WTC11 (cell line): ENCODE data around the gene CYB561D2. TPM values are rescaled to one million over a fixed set of nuclear protein-coding genes. Genes with fewer than 3 reads are reported as not detected.
"Not testable (repeated sequence)": the region's sequence is repeated elsewhere in the genome, so short reads cannot be mapped to it uniquely, and the experiment has no call there.

ENCODE experiments used
- ATAC-seq: fragments of 200-7000 bp; cut with Tn5 transposase; 2 replicates; pipeline ENCODE4 v1.10.0; 2021; ENCODE audit warnings: mild to moderate bottlenecking, moderate library complexity
- CTCF ChIA-PET: fragments of 300-600 bp; sonication (Branson Sonifier 250); formaldehyde crosslinking; loops from one replicate; lab custom pipeline; 2021; ENCODE audit warnings: antibody characterized with exemption; lab: Charles Lee
- POLR2A ChIA-PET: fragments of 350-600 bp; sonication (Branson Sonifier 250); formaldehyde crosslinking; loops from one replicate; lab custom pipeline; 2021; ENCODE audit warnings: antibody characterized with exemption; lab: Charles Lee
- DNase-seq: peaks from one replicate; pipeline ENCODE4 v3.0.0; 2021; ENCODE audit warnings: low spot score
- H3K27ac Mint-ChIP-seq: 2 replicates; pipeline ENCODE4 v1.8.0; 2021; ENCODE audit warnings: mixed read lengths
- H3K27me3 Mint-ChIP-seq: 2 replicates; pipeline ENCODE4 v1.8.0; 2021; ENCODE audit warnings: low read depth, mild to moderate bottlenecking, moderate library complexity, mixed read lengths
- H3K36me3 Mint-ChIP-seq: 2 replicates; pipeline ENCODE4 v1.8.0; 2021; ENCODE audit warnings: mixed read lengths
- H3K4me1 Mint-ChIP-seq: 2 replicates; pipeline ENCODE4 v1.8.0; 2022; ENCODE audit warnings: mixed read lengths
- H3K4me3 Mint-ChIP-seq: 2 replicates; pipeline ENCODE4 v1.8.0; 2021; ENCODE audit warnings: mild to moderate bottlenecking, moderate library complexity, mixed read lengths
- H3K9me3 Mint-ChIP-seq: 2 replicates; pipeline ENCODE4 v1.8.0; 2021; ENCODE audit warnings: mixed read lengths
- CREB1 ChIP-seq: sonication (generic); formaldehyde crosslinking; IDR thresholded peaks from 2 replicates; pipeline ENCODE4 v1.8.0; 2023; ENCODE audit warnings: mild to moderate bottlenecking, missing genetic modification reagents
- CREM ChIP-seq: sonication (generic); formaldehyde crosslinking; IDR thresholded peaks from 2 replicates; pipeline ENCODE4 v1.8.1; 2022; ENCODE audit warnings: mild to moderate bottlenecking, missing genetic modification reagents, moderate library complexity
- E2F1 ChIP-seq: sonication (generic); formaldehyde crosslinking; IDR thresholded peaks from 2 replicates; pipeline ENCODE4 v1.8.0; 2022; ENCODE audit warnings: mild to moderate bottlenecking, missing genetic modification reagents
- EMX1 ChIP-seq: fragments of 250-450 bp; sonication (Bioruptor Pico); IDR thresholded peaks from 2 replicates; pipeline ENCODE4 v1.8.0; 2021; ENCODE audit warnings: mild to moderate bottlenecking
- ETV6 ChIP-seq: sonication (generic); formaldehyde crosslinking; IDR thresholded peaks from 2 replicates; pipeline ENCODE4 v1.8.1; 2022; ENCODE audit warnings: mild to moderate bottlenecking, missing genetic modification reagents
- FOXJ3 ChIP-seq: sonication (generic); formaldehyde crosslinking; IDR thresholded peaks from 2 replicates; pipeline ENCODE4 v1.9.0; 2021; ENCODE audit warnings: missing genetic modification reagents, mild to moderate bottlenecking, borderline replicate concordance
- FOXP1 ChIP-seq: sonication (generic); formaldehyde crosslinking; IDR thresholded peaks from 2 replicates; pipeline ENCODE4 v1.8.0; 2022; ENCODE audit warnings: missing genetic modification reagents, mild to moderate bottlenecking, moderate library complexity, borderline replicate concordance
- JUN ChIP-seq: sonication (generic); formaldehyde crosslinking; IDR thresholded peaks from 2 replicates; pipeline ENCODE4 v1.8.0; 2023; ENCODE audit warnings: mild to moderate bottlenecking, missing genetic modification reagents
- NFYB ChIP-seq: sonication (generic); formaldehyde crosslinking; conservative IDR thresholded peaks from 2 replicates; pipeline ENCODE4 v1.8.0; 2022; ENCODE audit warnings: low read depth, missing genetic modification reagents
- NR1H2 ChIP-seq: sonication (generic); formaldehyde crosslinking; IDR thresholded peaks from 2 replicates; pipeline ENCODE4 v1.9.0; 2021; ENCODE audit warnings: mild to moderate bottlenecking, moderate library complexity, missing genetic modification reagents
- NR3C1 ChIP-seq: sonication (generic); formaldehyde crosslinking; conservative IDR thresholded peaks from 2 replicates; pipeline ENCODE4 v1.8.1; 2023; ENCODE audit warnings: low read depth, mild to moderate bottlenecking, missing genetic modification reagents
- PRRX2 ChIP-seq: fragments of 250-450 bp; sonication (Bioruptor Pico); IDR thresholded peaks from 2 replicates; pipeline ENCODE4 v1.8.0; 2021; ENCODE audit warnings: mild to moderate bottlenecking
- RELA ChIP-seq: sonication (generic); formaldehyde crosslinking; IDR thresholded peaks from 2 replicates; pipeline ENCODE4 v1.8.1; 2022; ENCODE audit warnings: missing genetic modification reagents, mild to moderate bottlenecking, borderline replicate concordance
- RORB ChIP-seq: fragments of 250-450 bp; sonication (Bioruptor Pico); IDR thresholded peaks from 2 replicates; pipeline ENCODE4 v1.9.0; 2021; ENCODE audit warnings: mild to moderate bottlenecking
- SP1 ChIP-seq: sonication (generic); formaldehyde crosslinking; conservative IDR thresholded peaks from 2 replicates; pipeline ENCODE4 v1.8.1; 2022; ENCODE audit warnings: missing genetic modification reagents
- TEAD4 ChIP-seq: sonication (generic); formaldehyde crosslinking; IDR thresholded peaks from 2 replicates; pipeline ENCODE4 v1.8.0; 2022; ENCODE audit warnings: mild to moderate bottlenecking, missing genetic modification reagents
- USF1 ChIP-seq: sonication (generic); formaldehyde crosslinking; IDR thresholded peaks from 2 replicates; pipeline ENCODE4 v1.8.0; 2022; ENCODE audit warnings: mild to moderate bottlenecking, missing genetic modification reagents
- ZNF219 ChIP-seq: sonication (generic); formaldehyde crosslinking; IDR thresholded peaks from 2 replicates; pipeline ENCODE4 v1.8.0; 2023; ENCODE audit warnings: missing genetic modification reagents, mild to moderate bottlenecking, borderline replicate concordance
- ZSCAN18 ChIP-seq: fragments of 250-450 bp; sonication (Bioruptor Pico); IDR thresholded peaks from 2 replicates; pipeline ENCODE4 v2.1.2; 2022; ENCODE audit warnings: mild to moderate bottlenecking, moderate library complexity
- total RNA-seq: library from RNA; stranded (reverse); gene quantifications from 3 replicates; pipeline ENCODE4 v1.2.3, GENCODE V29; 2021
- TF ChIP-seq, protein P1 (sequence below): sonication (generic); formaldehyde crosslinking; conservative IDR thresholded peaks from 2 replicates; pipeline ENCODE4 v1.8.1; 2022; ENCODE audit warnings: mild to moderate bottlenecking, missing genetic modification reagents
- TF ChIP-seq, protein P2 (sequence below): sonication (generic); formaldehyde crosslinking; IDR thresholded peaks from 2 replicates; pipeline ENCODE4 v1.8.1; 2023; ENCODE audit warnings: mild to moderate bottlenecking, moderate library complexity, missing genetic modification reagents
- TF ChIP-seq, protein P3 (sequence below): fragments of 250-450 bp; sonication (Bioruptor Pico); IDR thresholded peaks from 2 replicates; pipeline ENCODE4 v1.9.0; 2021; ENCODE audit warnings: moderate library complexity, mild to moderate bottlenecking, inconsistent platforms, borderline replicate concordance
- TF ChIP-seq, protein P4 (sequence below): fragments of 250-450 bp; sonication (Bioruptor Pico); IDR thresholded peaks from 2 replicates; pipeline ENCODE4 v1.9.0; 2021; ENCODE audit warnings: mild to moderate bottlenecking
- TF ChIP-seq, protein P5 (sequence below): sonication (generic); formaldehyde crosslinking; IDR thresholded peaks from 2 replicates; pipeline ENCODE4 v1.8.1; 2023; ENCODE audit warnings: mild to moderate bottlenecking, missing genetic modification reagents, moderate library complexity

CYB561D2 gene
- total RNA-seq, 1 experiment from 2014 or later: 9.8 TPM

DNA sequence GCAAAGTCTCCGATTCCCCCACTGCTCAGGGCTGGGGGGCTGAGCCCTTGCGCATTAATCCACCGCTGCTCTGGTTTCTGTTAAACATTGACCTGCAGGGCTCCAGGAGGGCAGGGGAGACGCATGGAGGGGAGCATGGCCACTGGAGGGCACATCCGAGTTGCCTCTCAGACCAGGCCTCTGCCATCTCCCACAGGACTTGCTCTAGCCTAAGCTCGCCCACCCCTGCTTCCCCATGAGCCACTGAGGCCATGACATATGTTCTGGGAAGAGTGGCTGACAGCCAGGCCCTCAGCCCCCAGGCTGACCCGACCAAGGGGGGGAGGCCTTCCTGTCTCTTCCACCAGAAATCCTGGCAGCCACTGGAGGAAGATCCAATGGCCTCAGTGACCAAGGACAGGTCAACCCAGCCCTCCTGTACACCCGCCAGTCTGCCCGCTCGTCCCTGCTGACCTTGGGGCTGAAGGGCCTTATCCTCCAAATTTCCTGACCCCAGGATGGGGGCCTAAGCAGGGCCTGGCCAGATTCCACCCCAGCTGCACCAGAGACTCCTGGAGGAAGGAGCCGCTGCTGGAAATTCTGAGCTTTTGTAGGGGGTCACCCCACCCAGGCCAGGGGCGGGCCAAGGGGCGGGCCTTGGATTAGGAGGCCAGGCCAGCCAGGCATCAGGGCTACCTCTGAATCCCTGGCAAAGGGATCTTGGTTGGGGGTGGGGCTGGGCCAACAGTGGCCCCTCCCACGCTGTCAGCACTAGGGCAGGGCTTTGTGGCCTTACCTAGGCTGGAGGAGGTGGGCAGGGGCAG is 47.4 kb upstream of the CYB561D2 start, which contains the start of gene HYAL1:
TSS of gene HYAL1 (minus strand) at position 562 of the 803 bp plus-strand sequence. CDS start 618 bp downstream, outside the sequence.
- Mint-ChIP-seq H3K36me3 (peaks cover 10% of the 10 kb centered on the region; the same call in 1 of the 2 replicates), H3K4me3 (peak within 1 kb of the TSS; percentile 20; the same call in 1 of the 2 replicates), H3K4me1 (peaks cover 22% of the 10 kb centered on the region), H3K27ac (peak within 1 kb of the TSS; percentile 87), H3K27me3 (peaks cover 5% of the 10 kb centered on the region; the same call in 1 of the 2 replicates), H3K9me3 (peaks cover 10% of the 10 kb centered on the region; the same call in 1 of the 2 replicates)
- peak; percentile 57 for ATAC-seq
- POLR2A ChIA-PET: interaction anchor here (0.5 to 1.4 kb wide), 3 partner anchors 25 to 79 kb away, joined by 3 to 4 read pairs (median 3); partner anchors contain the start of gene TUSC2
- TF ChIP-seq JUN (CRISPR knock-in tag): no peak
- no peak for TF ChIP-seq ETV6 (CRISPR knock-in tag)
- TF ChIP-seq SP1 (CRISPR knock-in tag): peak; percentile 51; the same call in 1 of the 2 replicates
- TF ChIP-seq ZNF219 (CRISPR knock-in tag): no peak
- TF ChIP-seq ZSCAN18 (CRISPR knock-in tag): no peak
- 0 out of 2 replicates have a peak, but pooled peaks have one; percentile 24 for TF ChIP-seq FOXP1 (CRISPR knock-in tag)
- CTCF ChIA-PET: interaction anchor here (0.6 to 5.9 kb wide), 19 partner anchors 12 to 760 kb away, joined by 3 to 95 read pairs (median 5); partner anchors contain the start of genes HYAL2, RASSF1 and TUSC2
- DNase-seq: peak; percentile 91

GRCh38 chr3:50304601-50305000 is 46.1 kb upstream of the CYB561D2 start:
- peaks cover 13% of the 10 kb centered on the region for H3K9me3 Mint-ChIP-seq
- TF ChIP-seq RELA (CRISPR knock-in tag) (no peak), NR3C1 (CRISPR knock-in tag) (no peak), SP1 (CRISPR knock-in tag) (no peak), NFYB (CRISPR knock-in tag) (no peak), CREB1 (CRISPR knock-in tag) (no peak), TEAD4 (no peak), ZNF219 (CRISPR knock-in tag) (no peak), CREM (no peak), NR1H2 (CRISPR knock-in tag) (no peak), RORB (no peak), USF1 (no peak), EMX1 (CRISPR knock-in tag) (no peak), E2F1 (CRISPR knock-in tag) (no peak), PRRX2 (CRISPR knock-in tag) (no peak), FOXJ3 (CRISPR knock-in tag) (no peak)
- TF ChIP-seq, protein P1, sequence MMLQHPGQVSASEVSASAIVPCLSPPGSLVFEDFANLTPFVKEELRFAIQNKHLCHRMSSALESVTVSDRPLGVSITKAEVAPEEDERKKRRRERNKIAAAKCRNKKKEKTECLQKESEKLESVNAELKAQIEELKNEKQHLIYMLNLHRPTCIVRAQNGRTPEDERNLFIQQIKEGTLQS (CRISPR knock-in tag): no peak
- TF ChIP-seq, protein P2, sequence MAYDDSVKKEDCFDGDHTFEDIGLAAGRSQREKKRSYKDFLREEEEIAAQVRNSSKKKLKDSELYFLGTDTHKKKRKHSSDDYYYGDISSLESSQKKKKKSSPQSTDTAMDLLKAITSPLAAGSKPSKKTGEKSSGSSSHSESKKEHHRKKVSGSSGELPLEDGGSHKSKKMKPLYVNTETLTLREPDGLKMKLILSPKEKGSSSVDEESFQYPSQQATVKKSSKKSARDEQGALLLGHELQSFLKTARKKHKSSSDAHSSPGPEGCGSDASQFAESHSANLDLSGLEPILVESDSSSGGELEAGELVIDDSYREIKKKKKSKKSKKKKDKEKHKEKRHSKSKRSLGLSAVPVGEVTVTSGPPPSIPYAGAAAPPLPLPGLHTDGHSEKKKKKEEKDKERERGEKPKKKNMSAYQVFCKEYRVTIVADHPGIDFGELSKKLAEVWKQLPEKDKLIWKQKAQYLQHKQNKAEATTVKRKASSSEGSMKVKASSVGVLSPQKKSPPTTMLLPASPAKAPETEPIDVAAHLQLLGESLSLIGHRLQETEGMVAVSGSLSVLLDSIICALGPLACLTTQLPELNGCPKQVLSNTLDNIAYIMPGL (CRISPR knock-in tag): no peak
- TF ChIP-seq, protein P3, sequence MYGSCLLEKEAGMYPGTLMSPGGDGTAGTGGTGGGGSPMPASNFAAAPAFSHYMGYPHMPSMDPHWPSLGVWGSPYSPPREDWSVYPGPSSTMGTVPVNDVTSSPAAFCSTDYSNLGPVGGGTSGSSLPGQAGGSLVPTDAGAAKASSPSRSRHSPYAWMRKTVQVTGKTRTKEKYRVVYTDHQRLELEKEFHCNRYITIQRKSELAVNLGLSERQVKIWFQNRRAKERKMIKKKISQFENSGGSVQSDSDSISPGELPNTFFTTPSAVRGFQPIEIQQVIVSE (CRISPR knock-in tag): no peak
- TF ChIP-seq, protein P4, sequence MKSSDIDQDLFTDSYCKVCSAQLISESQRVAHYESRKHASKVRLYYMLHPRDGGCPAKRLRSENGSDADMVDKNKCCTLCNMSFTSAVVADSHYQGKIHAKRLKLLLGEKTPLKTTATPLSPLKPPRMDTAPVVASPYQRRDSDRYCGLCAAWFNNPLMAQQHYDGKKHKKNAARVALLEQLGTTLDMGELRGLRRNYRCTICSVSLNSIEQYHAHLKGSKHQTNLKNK (CRISPR knock-in tag): no peak
- TF ChIP-seq, protein P5, sequence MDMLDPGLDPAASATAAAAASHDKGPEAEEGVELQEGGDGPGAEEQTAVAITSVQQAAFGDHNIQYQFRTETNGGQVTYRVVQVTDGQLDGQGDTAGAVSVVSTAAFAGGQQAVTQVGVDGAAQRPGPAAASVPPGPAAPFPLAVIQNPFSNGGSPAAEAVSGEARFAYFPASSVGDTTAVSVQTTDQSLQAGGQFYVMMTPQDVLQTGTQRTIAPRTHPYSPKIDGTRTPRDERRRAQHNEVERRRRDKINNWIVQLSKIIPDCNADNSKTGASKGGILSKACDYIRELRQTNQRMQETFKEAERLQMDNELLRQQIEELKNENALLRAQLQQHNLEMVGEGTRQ (CRISPR knock-in tag): no peak
- ATAC-seq (no peak), DNase-seq (no peak)
- peaks cover 18% of the 10 kb centered on the region for H3K36me3 Mint-ChIP-seq
- ChIA-PET CTCF (no interaction called here), POLR2A (no interaction called here)
- H3K4me3 Mint-ChIP-seq: no peak overlapping the region
- no peak overlapping the region for H3K27ac Mint-ChIP-seq
- H3K27me3 Mint-ChIP-seq: peaks cover 11% of the 10 kb centered on the region
- H3K4me1 Mint-ChIP-seq: peaks cover 22% of the 10 kb centered on the region

DNA sequence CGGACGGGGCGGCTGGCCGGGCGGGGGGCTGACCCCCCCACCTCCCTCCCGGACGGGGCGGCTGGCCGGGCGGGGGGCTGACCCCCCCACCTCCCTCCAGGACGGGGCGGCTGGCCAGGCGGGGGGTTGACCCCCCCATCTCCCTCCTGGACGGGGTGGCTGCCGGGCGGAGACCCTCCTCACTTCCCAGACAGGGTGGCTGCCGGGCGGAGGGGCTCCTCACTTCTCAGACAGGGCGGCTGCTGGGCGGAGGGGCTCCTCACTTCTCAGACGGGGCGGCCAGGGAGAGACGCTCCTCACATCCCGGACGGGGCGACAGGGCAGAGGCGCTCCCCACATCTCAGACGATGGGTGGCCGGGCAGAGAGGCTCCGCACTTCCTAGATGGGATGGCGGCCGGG is 38.6 kb upstream of the CYB561D2 start:
- ATAC-seq, POLR2A ChIA-PET, DNase-seq, H3K27ac Mint-ChIP-seq, CTCF ChIA-PET, H3K4me1 Mint-ChIP-seq, H3K4me3 Mint-ChIP-seq: not testable (repeated sequence)
- peaks cover 42% of the 10 kb centered on the region for H3K36me3 Mint-ChIP-seq
- H3K9me3 Mint-ChIP-seq: peaks cover 13% of the 10 kb centered on the region
- peaks cover 16% of the 10 kb centered on the region; the same call in 1 of the 2 replicates for H3K27me3 Mint-ChIP-seq
